Activated T-helper 1 cell treated with Interleukin-2 at 50 U/mL for 16 hours (primary cell): ENCODE measurements around the gene NAA80.
"Not testable (repeated sequence)": the region's sequence is repeated elsewhere in the genome, so short reads cannot be mapped to it uniquely, and the experiment has no call there.

Experiments used
- DNase-seq: peaks from one replicate; pipeline ENCODE4 v3.0.0-alpha.2; 2020; ENCODE audit warnings: low read depth

NAA80 gene

DNA sequence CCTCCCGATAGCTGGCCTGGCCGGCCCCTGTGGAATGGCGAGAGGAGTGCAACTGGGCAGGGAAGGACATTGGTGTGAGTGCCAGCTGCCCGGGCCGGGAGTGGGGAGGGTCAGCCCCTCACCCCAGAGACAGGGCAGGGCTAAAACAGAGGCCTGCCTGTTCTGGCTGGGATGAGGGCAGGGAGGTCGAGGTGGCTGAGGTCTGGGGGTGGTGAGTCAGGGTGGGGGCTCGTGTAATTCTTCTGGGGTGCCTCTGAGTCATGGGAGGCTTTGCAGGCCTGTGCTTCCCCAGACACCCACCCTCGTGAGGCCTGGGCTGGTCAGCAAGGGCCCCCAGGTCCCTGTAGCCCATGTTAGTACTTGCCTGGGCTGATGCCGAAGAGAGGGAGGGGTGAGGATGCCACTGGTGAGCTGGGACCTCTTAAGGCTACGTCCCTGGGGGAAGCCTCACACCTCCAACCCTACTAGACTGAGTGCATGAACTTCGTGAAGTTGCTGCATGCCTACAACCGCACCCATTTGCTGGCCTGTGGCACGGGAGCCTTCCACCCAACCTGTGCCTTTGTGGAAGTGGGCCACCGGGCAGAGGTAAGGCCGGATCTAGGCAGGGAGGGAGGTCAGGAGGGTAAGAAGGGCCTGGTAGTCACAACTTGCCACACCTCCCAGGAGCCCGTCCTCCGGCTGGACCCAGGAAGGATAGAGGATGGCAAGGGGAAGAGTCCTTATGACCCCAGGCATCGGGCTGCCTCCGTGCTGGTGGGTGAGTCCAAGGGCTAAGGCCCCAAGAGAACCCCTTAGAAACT lies 28.6 kb downstream of the NAA80 start:
- DNase-seq = no peak

DNA sequence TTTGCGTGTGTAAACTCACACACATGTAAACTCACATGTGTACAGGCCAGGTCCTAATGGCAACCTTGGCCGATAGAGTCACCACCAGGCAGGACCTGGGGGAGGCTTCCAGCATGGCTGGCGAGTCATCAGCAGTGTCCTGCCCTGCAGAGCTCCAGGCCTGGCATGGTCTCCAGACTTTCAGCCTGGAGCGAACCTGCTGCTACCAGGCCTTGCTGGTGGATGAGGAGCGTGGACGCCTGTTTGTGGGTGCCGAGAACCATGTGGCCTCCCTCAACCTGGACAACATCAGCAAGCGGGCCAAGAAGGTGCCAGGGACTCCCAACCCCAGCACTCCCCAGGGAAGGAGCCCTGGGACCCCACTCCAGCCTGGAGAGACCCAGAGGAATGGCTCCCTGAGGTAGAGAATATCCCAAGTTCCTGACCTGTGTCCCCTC lies 29.2 kb downstream of the NAA80 start:
- no peak for DNase-seq

DNA sequence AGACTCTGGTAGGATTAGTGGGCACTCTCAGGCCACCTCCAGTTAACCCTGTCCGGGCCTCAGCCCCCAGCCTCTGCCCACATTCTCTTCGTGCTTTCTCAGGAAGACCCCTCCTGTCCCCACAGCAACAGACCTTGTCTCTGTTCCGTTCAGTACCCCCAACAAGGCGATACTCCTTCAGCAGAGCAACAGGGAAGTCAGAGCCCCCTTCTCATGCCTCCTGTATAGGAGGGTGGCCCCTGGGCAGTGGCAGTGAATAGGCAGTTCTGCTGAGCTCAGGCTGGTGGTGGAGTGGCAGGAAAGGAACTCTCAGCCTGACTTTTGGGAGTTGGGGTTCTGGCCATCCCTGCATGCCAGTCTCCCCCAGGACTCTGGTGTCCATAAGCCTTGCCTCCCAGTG lies 29.7 kb downstream of the NAA80 start:
- no peak for DNase-seq

DNA sequence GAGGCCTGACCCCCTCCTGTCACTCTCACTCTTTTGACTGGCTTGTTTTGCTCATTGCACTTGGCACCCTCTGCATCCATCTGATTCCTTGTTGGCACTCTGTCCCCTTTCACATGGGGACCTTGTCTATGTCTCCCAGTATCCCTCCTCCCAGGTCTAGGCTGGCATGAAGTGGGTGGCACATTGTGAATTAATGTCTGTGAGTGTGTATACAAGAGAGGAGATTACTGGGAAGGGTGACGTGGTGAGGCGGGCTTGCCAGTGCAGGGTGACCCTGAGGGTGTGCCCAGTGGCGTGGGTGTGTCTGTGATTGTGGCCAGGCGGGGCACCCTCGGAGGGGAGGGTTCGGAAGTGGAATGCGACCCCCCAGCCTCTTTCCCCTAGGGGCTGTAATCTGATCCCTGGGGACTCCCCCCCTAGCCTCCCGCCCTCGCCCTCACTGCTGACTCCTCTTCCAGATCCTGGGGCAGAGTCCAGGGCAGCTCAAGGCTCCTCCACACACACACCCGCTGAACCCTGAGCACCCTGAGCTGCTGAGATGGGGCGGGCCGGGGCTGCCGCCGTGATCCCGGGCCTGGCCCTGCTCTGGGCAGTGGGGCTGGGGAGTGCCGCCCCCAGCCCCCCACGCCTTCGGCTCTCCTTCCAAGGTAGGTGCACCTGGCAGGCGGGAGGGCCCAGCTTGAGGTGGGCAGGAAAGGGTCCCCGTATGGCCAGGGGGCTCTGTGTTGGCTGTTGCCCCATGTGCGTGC lies 30.3 kb downstream of the NAA80 start, which contains the start of gene SEMA3B:
Gene SEMA3B, plus strand, starts transcription at position 445 of the 749 bp plus-strand sequence. Its CDS starts 94 bp downstream, at position 539.
- no peak for DNase-seq

DNA sequence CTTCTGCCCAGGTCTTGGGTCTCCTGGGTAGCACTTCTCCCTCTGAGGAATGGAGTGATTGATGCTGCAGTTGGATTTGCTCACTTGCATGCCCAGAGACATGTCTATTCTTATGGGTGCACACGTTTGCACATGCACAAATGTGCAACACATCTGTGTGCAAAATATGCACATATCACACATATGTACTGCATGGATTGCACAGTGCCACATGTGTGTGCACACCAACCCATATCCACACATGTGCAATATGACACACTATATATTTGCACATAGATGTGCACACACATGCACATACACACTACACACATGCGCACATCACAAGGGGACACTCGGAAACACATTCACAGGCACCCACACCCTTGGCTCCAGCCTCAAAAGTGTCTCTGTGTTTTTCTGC lies 30.9 kb downstream of the NAA80 start:
- no peak for DNase-seq

DNA sequence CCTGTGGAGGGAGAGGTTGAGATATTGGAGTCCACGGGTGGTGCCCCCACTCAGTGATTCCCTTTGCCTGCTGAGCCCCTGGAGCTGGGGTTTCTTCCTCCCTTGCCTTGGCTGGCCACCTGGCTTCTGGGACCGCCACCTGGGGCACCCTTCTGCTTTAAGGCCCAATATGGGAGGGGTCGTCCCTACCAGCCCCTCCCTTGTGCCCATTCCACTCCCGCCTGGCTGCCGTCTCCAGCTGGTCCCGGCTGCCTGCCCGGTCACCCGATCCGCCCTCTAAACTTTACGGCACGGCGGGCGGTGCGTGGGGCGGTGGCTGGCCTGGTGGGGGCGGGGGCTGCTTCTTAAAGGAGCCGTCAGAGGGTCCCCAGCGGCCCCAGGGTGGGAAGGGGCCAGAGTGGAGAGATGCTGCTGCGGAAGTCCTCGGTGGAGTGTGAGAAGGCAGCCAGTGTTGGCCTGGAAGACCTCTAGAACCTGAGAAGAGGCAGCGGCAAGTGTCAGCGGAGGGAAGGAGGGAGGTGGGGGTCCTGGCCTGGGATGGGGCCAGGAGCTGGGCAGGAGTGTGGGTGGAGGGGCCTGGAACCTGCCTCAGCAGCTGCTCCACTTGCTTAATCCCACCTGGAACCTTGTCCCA lies 31.8 kb downstream of the NAA80 start:
- no peak for DNase-seq

DNA sequence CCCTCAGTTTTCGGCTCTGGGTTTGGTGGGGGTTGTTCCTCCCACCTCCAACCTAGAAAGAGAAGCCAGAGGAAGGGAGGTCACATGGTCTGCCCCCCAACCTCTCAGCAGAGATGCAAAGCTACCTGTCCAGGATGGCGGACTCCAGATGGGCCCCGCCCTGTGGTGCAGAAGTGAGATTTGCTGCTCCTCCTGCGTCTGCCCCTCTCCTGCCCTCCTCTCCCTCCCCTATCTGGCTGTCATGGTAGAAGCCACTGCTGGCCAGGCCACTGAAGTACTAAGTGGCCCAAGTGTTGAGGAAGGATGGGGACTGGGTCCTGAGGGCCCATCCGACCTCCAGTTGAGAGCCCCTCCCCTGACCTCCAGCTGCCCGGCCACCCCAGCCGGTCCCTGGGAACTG lies 32.4 kb downstream of the NAA80 start:
- DNase-seq = no peak

DNA sequence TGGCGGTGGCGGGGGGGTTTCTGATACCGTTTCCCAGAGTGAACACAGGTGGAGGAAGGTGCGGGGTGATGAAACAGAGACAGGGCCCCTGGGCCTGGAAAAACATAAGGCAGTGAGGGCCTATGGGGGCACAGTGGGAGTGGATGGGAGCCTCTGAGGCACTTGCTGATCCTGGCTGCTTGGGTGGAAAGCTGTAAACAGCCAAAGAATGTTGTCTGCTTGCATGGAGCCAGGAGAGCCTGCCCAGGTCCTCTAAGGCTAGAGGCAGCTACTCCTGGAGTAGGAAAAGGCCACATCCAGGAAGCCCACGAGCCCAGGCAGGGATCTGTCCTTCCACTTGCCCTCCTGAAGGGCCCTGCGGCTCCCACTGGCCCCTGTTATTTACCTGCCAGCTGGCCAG lies 33.2 kb downstream of the NAA80 start:
- DNase-seq = no peak

DNA sequence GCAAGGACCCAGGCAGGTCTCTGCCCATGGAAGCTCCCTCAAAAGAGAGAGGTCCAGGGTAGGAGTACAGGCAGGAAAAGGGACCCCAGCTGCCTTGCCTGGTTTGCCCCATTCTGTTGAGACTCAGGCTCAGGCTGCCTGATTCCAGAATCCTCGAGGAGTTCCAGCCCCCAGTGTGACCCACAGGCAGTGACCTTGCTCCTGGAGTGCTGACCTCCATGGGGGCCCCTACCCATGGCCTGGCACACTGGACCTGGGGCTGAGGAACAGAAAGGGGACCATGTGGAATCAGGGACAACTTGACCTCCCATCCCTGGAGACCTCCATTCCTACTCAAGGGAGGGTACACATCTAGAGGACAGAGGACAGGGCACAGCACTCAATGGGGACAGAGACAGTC lies 33.6 kb downstream of the NAA80 start:
- DNase-seq = no peak

DNA sequence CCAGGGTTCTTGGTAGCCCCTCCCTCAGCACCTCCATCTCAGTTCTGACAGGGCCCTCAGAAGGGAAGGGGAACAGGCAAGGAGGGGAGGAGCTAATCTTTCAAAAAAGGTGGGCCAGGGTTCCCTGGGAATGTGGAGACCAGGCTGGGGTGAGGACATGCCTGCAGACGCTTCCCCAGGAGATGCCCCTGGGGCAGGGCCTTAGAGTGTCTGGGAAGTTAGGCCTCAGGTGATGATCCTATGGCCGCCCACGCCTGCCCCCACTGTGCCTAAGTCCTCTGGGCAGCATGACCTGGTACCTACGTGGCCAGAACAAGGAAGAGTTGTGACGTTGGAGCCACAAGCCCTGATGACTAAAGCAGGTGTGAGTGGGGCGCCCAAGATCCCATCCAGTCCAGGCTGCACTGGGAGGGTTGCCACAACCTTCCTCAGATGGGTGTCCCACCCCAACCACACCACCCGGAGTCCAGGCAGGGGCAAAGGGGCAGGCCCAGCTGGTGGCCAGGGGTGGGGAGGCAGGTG lies 34.2 kb downstream of the NAA80 start:
- no peak for DNase-seq

DNA sequence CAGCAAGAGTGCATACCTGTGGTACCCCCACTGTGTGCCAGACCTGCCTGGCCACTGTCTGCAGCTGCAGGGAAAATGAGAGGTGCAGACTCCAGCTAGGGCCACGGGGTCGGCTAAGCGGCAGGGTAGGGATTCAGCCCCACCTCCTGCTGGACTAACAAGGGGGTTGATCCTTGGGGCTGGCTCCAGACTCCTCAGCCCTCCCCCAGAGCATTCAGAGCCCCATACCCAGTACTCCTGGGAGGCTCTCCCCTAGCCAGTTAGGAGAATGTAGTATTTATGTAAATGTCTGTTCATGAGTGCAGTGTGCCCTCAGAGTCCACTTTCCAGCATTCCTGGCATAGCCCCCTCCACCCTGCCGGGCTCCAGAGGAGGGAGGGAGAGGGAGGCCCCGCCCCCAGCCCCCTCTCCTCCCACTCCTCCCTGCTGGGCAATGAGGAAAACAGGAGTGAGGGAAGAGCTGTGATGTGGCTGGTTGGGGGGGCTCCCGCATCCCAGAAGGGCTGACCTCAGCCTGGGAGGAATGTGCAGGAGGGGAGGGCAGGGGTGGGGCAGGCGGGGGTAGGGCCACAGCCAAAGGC lies 34.7 kb downstream of the NAA80 start:
- no peak for DNase-seq

DNA sequence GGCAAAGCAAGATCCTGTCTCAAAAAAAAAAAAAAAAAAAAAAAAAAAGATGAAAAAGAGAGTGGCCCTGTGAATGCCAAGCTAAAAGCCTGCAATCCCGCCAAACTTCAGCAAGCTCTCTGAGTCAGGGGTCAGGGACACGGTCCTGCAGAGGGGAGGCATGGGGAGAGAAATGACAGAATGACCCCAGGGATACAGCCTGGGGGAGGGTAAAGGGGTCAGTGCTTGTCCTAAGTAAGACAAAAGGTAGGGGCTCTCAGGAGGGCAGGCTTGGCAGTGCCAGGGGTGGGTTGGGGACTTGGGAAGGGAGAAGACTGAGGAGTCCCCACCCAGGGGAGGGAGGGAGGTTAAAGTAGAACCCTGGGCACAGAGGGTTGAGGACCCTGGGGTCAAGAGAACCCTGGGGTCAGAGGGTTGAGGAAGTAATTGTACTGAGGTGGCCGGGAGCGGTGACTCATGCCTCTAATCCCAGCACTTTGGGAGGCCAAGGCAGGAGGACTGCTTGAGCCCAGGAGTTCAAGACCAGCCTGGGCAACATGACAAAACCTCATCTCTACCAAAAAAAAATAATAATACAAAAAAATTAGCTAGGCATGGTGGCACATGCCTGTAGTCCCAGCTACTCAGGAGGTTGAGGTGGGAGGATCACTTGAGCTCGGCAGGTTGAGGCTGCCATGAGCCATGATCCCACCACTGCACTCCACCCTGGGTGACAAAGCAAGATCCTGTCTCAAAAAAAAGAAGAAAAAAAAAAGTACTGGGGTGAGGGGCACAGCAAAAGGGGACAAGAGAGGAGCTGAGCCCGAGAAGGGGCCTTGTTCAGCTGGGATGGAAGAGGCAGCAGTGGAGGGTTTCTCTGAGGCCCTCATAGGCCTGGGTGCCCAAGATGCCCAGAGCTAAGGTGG lies 35.5 kb downstream of the NAA80 start:
- no peak for DNase-seq

DNA sequence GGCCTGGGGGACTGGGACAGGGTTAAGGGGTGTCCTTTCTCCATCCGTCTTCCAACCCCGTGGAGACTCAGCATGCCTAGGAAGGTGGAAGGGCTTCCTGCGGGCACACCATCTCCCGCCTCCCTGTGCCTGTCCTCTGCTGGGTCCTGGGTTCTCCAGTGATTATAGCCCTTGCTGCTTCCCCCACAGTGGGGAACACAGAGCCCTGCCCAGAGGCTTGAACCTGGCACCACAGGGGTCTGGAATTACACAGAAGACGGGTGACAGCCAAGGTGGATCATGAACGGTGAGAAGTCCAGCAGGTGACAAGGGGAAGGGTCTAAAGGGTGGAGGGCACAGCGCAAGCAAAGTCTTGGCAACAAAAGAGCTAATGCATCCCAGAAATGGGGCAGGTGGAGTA lies 36.4 kb downstream of the NAA80 start:
- no peak for DNase-seq

DNA sequence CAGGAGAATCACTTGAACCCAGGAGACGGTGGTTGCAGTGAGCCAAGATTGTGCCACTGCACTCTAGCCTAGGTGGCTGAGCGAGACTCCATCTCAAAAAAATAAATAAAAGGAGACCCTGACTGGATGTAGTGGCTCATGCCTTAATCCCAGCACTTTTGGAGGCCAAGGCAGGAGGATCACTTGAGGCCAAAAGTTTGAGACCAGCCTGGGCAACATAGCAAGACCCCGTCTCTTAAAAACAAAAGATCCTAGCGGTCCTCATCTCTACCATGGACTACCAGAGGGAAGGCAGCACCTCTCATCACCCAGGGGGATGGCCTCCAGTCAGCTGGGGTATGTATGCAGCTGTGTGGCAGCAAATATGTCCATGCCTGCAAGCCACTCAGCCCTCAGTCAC lies 37.0 kb downstream of the NAA80 start:
- DNase-seq = not testable (repeated sequence)

DNA sequence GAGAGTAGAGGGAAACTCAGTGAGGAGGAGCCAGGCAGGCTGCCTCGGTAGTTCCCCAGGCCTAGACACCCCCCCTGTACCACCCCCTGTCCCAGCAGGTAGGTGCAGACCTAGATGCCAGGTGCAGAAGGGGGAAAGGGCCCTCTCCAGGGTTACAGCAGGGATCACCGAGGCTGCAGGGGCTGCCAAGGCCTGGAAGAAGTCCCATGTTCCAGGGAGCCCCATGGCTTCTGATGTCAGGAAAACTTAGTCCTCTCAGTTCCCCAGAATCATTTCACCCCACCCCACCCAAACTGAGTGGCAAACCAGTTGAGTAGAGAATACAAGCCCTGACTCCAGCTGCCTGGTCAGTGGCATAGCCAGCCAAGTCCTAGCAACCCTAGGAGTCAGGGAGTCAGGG lies 37.7 kb downstream of the NAA80 start:
- no peak for DNase-seq

DNA sequence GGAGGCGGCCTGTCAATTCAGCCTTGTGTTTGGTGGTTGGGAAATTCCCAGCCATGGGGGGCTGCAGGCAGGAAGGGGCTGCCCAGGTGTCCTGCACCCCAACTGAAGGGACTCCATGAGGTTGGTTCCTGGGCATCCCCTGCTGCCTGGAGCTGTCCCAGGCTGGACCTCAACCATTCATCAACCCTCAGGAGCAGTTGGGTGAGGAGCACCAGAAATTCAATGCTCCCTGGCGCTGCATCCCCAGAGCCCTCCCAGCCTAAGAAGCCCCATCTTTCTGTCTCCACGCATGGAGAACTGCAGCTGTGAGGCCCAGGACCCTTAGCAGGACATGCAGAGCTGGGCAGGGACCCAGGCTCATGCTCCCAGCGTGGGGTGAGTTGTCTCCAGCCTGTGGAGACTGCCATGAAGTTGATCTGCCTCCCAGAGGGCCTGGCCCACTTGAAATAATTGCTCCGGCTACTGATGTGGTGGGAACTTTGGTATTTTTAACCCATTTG lies 38.2 kb downstream of the NAA80 start:
- no peak for DNase-seq

DNA sequence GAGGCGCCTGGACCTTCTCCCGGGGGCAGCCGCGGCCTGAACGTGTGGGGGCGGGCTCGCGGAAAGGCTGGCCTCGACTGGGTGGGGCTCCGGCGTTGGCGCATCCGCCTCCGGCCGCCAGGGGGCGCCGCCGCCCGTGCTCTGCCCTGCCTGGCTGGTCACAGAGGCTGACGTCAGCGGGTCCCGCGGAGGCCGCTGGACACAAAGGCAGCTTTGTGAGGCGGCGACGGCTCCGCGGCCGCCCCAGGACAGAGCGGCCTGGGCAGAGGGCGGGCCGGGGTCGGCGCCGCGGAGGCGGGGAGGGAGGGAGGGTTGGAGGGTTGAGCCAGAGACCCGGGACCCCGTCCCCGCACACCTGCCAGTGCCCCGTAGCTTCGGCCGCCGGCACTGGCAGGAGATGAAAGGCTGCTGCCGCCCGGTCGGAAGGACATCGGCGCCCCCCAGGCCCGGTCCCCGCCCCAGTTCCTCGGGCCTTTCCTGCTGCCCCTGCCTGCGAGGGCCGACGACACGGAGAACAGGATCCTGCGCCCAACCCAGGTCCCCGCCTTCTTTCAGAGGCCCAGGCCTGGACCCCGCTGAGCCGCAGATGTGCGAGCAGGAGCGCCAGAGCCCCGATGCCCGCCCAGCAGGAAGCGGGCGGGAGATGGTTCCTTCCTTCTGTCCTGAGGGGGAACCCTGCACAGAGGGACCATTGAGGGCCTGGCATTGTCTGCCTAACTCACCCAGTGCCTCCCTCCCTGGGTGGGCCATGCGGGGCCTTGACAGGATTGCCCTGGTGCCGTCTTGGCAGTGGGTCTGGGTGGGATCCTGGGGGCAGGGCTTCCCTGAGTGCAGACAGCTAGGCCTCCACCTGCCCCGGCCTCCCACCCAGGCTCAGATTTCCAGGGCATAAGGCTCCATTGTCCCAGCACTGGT lies 38.9 kb downstream of the NAA80 start:
- DNase-seq = peak; percentile 74

DNA sequence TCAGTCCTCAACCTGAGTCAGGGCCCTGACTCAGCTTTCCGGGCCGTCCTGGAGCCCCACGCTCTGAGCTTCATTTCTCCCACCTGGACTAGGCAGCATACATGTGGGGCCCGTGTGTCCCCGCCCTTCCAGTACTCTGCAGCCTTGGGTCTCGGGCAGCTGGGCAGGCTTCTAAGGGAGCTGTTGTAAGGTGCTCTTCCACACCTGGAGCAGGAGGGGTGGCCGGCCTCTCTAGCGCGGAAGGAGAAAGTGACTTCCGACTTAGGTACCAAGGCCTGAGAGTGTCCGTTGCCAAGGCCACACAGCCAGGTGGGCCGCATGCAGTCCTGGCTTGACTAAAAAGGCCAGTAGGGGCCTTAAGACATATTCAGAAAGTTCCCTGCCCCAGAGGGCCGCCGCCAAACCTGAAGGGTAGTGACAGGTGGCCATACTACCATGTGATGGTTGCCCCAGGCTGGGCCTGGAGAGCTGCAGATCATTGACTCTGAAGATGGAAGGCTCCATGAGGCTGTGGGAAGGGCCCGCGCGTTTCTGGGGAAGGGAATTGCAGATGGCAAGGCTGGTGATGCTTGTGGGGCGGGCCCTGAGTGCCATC lies 39.7 kb downstream of the NAA80 start:
- DNase-seq = no peak

DNA sequence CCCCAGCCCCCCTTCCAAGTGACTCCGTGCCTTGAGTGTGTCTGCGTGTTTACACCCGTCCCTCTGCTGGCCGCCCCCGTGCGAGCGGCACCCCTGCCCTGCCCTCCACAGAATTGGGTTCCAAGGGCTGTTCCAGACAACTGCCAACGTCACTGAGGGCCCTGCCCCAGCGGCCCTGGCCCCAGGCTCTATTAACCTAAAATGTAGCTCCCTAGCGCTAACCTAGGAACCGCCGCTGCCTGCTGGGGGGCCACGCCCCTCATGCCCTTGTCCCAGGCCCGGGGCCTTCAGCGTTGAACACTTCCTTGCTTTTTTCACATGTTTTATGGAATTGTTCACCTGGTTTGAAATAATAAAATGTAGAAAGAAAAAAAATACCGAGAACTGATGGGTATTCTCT lies 40.2 kb downstream of the NAA80 start:
- DNase-seq = no peak
